Endothelial cell of hepatic sinusoid (primary cell): ENCODE results near the gene NUDT6.

Source experiments
- in situ Hi-C: cut with HindIII; loops from 2 replicates; pipeline ENCODE4 v1.10.0; 2017; ENCODE audit warnings: low sequenced_read_pairs

The NUDT6 gene

DNA sequence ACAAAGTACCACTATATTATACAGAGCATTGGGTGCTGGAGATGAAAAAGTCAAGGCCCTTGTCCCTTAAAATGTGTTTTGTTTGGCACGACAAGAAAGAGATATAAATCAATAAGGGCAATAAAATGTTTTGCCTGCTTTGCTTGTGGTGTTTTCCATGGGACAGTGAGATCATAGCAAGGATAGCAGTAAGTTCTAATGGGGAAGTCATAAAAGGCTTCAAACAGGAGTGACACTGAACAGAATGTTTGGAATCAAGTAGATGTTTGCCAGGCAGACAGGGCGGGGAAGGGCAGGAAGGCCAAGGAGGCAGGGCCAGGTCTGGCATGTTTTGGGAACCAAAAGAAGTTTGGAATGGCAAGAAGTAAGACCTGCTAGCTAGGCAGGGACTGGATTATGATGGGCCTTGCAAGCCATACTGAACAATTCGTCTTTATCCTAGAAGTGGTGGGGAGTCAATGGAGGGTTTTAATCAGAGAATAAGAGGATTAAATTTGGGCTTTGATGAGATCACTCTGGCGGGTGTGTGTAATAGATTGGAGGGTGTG, 79.3 kb downstream of the NUDT6 start:
- in situ Hi-C loops: no loop called here
